T1000 (cell line): ENCODE results near the gene UTP15.

Source experiments
- DNase-seq: peaks from one replicate; lab custom pipeline; 2025; ENCODE audit warnings: mixed read lengths; lab: John Stamatoyannopoulos, UW

The UTP15 gene

GRCh38 chr5:73564675-73565074 is 868 bp upstream of the UTP15 start:
- no peak for DNase-seq

- no peak for DNase-seq
These were observed 515 bp downstream of the UTP15 start for GRCh38 chr5:73565969-73566547.

DNA sequence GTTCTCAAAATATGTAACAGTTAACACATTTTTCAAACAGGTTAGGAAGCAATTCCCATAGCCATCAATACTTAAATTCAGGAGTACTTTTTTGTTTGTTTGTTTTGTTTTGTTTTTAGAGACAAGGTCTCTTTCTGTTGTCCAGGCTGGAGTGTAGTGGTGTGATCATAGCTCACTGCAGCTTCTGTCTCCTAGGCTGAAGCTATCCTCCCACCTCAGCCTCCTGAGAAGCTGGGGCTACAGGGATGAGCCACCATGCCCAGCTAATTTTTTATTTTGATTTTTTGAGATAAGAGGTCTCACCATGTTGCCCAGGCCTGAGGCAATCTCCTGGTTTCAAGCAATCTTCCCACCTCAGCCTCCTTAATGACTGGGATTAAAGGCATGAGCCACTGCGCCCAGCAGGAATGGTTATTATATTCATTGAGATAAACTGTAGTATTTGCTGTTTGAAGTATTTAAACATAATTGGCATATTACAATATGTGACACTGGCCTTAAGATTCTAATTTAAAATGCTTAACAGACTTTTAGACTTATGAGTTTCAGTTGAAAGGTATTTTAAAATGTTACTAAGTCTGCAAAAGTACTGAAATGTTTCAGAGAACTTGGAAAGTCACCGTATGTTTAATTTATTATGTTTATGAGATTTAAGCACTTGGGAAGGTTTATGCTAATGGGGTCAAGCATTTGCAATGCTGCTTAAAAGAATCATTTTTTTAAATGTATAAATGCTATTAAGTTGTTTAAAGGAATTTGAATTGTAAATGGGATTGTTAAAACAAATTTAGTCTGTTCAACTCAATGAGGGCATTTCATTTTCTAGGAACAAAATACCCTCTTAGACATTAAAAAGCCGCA is 17.0 kb downstream of the UTP15 start:
- no peak for DNase-seq

- DNase-seq = no peak
These were observed 22.4 kb downstream of the UTP15 start for GRCh38 chr5:73587923-73588322.

GRCh38 chr5:73591102-73591695 is 25.7 kb downstream of the UTP15 start:
- peak; percentile 33 for DNase-seq

DNA sequence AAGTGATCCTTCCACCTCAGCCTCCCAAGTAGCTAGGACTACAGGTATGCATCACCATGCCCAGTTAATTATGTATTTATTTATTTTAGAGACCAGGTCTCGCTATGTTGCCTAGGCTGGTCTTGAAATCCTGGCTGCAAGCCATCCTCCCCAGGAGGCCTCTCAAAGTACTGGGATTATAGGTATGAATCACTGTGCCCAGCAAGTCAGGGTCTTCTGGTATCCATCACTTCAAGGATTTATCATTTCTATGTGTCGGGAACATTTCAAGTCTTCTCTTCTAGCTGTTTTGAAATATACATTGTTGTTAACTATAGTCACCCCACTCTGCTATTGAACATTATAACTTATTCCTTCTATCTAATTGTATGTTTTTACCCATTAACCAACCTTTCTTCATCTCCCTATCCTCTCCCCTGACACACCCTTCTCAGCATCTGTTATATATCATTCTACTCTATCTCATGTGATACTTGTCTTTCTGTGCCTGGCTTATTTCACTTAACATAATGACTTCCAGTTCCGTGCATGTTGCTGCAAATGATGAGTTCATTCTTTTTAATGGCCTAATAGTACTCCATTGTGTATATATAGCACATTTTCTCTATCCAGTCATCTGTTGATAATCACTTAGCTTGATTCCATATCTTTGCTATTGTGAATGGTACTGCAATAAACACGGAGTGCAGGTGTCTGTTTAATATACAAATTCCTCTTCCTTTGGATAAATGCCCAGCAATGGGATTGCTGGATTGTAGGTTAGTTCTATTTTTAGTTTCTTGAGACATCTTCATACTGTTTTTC is 26.4 kb downstream of the UTP15 start:
- DNase-seq = peak; percentile 57

DNA sequence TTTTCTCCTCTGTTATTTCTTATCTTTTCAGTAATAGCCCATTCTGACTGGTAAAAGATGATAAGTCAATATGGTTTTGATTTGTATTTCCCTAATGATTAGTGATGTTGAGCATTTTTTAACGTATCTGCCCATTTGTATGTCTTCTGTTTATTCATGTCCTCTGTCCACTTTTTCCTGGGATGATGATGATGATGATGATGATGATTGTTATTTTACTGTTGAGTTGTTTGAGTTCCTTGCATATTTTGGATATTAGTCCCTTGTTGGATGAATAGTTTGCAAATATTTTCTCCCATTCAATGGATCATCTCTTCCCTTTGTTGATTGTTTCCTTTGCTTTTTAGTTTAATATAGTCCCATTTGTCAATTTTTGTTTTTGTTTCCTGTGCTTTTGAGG is 27.0 kb downstream of the UTP15 start:
- no peak for DNase-seq

GRCh38 chr5:73596705-73597328 is 31.3 kb downstream of the UTP15 start:
- no peak for DNase-seq

DNA sequence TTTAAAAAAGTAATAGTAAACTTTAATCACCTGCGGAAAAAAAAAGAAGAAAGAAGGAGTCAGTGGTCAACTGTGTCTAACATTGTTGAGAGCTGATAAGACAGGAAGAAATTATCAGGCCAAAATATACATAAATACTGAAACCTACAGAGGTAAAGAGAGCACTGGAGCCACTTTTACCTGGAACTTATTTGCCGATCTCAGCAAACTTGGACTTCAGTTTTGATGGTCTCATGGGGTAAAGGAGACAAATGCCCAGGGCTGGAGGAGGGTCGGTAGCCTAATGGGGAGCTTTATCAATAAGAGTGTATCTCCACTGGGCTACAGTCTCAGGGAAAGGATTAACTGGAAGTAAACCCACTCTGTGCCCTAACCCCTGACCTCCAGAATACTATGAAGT is 33.8 kb downstream of the UTP15 start:
- DNase-seq = no peak

- DNase-seq = no peak
These were observed 38.5 kb downstream of the UTP15 start for GRCh38 chr5:73603998-73604397.

DNA sequence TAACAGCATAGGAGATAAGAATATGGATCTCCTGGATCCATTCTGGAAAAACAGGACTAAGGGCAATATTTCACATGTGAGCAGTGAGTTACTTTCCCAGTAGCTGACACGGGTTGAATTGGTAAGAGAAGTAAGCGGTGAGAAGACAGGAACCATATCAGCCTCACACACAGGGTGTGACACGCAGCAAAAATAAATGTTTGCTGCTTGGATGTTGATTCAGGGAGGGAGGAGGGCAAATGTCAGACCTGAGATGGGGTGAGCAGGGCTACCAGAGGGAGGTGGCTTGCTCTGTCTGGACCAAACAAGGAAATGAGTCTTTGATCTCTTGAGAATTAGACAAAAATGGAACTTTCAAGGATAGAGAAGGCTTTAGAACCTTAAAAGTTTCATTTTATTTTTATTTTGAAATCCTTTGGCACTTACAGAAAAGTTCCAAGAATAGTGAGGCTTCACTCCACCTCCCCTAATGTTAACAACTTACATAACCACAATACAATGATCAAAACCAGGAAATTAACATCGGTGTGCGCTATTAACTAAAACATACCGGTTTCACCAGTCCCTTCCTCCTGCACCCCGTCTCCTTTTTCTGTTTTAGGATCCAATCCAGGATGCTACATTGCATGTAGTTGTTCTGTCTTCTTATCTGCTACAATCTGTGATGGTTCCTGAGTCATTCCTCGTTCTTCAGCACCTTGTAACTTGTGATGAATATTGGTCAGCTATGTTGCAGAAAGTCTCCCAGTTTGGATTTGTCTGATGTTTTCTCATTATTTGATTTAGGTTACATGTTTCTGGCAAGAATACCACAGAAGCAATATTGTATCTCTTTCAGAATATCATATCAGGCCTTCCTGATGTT is 39.9 kb downstream of the UTP15 start:
- DNase-seq = no peak

DNA sequence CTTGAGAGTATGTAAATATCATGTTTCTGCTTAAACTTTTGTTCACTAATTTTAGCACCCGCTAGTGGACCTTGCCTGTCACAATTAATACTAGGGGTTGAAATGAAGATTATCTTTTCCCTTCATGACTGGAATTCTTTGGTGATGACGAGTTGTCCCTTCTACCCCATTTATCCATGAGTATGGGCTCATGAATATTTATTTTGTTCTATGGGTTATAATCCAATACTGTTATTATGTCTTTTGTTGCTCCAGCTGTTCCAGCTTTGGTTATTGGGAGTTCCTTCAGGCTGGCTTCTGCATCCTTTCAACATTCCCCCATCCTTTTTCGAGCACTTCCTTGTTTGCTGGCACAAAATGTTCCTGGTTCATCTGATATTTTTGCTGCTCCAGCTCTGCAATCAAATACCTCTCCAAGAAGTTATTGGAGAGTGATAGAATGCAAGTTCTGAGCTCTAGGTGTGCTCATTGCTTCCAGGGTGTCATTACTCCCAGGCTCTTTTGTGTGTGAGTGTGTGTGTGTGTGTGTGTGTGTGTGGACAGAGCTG is 40.7 kb downstream of the UTP15 start:
- DNase-seq = no peak

DNA sequence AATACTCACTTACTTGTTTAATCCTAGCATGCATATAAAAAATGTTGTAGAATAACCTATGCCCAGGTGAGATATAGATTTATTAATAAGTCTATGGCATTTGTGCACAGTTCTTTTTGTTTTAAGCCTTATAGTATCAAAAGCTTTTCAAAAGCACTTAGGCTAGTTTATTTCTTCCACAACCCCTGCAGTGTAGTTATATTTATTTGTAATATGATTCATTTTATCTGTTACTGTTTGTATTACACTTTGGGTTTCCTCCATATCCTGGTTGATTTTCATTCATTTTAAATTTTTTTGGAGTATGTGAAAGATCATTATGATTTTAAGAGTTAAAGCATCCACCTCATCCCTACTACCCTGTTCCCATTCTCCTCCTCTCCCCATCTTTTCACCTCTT is 41.7 kb downstream of the UTP15 start:
- no peak for DNase-seq

DNA sequence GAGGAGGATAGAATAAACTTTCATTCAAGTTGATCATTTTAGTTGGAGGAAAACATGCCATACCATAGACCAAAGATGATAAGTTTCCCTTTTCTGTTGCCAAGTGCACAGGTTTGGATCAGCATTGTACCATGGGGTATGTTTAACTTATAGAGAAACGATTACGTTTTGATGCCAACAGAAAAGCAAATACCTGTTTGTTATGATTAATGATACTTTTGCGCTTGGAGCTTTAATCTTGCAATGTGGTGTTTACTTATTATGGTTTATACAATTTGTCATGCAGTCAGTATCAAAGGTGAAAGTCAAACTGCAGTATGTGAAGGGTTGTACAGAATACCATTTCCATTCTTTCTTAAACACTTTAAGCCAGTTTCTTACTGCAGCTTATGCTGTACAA is 47.3 kb downstream of the UTP15 start:
- DNase-seq = no peak

DNA sequence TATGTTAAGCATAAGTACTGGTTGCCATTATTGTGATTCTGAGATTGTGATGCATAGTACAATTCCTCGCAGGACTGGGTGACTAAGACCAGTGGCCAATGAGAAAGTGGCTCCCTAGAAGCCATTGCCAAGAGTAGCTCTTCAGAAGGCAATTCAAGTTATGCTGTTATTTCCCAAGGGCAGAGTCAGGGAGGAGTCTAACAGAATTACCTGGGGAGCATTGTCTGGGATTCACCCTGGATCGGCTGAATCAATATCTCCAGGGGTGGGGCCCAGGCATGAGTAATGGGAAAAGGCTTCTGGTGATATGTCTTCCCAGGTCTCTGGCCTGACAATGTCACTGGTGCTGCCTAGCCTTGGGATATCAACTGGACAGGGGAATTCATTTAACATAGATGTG is 49.5 kb downstream of the UTP15 start:
- no peak for DNase-seq

DNA sequence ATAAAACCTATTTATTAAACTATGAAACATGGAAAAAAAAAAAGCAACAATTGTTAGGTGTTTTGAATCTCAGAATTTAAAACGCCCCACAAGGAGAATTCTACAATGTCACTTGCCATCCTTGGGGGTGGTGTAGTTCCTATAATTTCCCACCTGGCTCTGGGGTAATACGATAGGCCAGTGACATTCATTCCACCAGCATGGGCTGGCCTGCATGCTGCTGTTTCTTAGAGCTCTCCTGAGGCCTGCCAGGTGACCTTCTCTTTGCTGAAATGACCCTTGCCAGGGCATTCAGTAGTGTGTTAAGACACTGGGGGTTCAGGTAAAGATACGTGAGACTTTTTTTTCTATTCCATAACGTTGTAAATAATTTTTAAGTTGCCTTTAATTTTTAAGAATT is 50.4 kb downstream of the UTP15 start:
- no peak for DNase-seq

DNA sequence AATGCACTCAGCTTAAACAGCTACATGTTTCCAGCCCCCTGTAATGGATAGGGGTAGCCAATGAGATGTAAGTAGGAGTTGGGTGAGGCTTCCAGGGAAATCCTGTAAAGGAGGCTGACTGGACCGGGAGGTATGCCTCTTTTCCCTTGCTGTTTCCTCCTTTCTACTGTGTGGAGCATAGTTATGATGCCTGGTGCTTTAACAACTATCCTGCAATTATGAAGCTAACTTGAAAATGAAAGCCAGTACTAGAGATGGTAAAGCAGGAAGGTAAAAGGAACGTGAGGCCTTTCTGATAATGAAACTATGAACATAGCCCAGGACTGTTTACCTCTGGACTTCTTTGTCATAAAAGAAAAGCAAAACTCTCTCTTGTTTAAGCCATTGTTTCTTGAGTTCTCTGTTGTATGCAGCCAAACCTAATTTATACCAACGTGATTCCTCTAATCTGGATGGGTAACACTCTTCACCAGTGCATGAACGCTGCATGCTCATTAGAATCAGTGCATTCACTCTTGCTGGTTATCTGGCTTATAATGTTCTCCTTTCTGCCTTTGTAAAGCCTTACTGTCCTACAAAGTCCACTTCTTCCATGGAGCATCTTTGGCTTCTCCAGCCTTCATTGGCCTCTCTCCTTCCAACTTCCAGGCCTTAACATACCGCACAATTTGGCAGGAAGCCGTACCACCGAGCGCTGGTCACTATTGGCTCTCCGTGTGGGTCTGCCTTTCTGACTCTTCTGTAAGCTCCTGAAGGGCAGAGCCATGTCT is 52.2 kb downstream of the UTP15 start:
- DNase-seq = no peak

DNA sequence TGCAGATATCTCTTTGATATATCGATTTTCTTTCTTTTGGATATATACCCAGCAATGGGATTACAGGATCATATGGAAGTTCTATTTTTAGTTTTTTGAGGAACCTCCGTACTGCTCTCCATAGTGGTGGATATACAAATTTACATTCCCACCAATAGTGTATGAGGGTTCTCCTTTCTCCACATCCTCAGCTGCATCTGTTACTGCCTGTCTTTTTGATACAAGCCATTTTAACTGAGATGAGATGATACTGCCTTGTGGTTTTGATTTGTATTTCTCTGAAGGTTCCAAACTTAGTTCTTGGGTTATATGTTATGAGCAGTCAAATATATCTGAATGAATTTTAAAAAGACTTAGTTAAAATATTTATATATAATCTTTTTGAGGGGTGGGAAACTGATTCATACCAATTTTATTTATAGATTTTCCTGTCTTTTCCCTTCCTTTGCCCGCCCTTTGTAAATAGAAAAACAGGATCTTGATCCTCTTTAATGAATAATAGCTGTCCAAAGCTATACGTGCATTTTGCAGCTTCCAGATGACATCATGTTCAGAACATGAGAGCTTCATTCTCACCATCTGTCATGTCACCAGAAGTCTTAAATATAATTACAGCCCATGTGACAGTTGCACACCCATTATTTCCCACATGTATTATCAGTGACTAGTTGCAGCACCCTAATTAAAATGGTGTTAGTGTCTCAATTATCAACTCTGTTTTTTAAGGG is 54.2 kb downstream of the UTP15 start:
- no peak for DNase-seq

DNA sequence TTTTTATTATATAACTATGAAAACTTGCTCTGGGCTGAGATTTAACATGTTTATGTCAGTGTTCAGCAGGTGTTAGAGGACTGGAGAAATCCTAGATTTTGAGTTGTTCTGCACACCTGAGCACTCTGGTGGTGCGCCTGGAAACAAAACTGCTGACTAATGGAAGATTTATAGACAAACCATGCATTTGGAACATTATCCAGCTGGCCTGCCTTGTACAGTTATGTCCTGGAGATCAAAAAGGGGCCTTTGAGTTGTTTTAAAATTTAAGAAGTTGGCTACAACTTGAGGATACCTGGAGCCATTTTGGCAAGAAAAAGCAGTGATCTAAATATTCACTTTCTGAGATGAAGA is 54.8 kb downstream of the UTP15 start:
- no peak for DNase-seq
